Measurements from ENCODE around the gene APH1B. TPM values are rescaled to one million over a fixed set of nuclear protein-coding genes. Genes with fewer than 3 reads are reported as not detected.

Gene APH1B
- total RNA-seq, 2 donors from 2014 or later, result 4.8 to 6.9 TPM

- DNase-seq (ENCODE audit: low spot score), result no peak
- Histone ChIP-seq H3K4me1 (no peaks in the 10 kb centered on the region), H3K9me3 (no peaks in the 10 kb centered on the region), H3K36me3 (peaks cover 13% of the 10 kb centered on the region), H3K27ac (no peak overlapping the region), H3K4me3 (no peak overlapping the region), H3K27me3 (no peaks in the 10 kb centered on the region)
- TF ChIP-seq CTCF (IDR thresholded peaks at IDR 0.05), result no peak
Measured at GRCh38 chr15:63308947-63309346, 31.5 kb downstream of the APH1B start.

GRCh38 chr15:63310646-63311045, 33.2 kb downstream of the APH1B start:
- Histone ChIP-seq H3K4me3 (no peak overlapping the region), H3K36me3 (peaks cover 6% of the 10 kb centered on the region), H3K27ac (no peak overlapping the region), H3K27me3 (no peaks in the 10 kb centered on the region), H3K9me3 (no peaks in the 10 kb centered on the region), H3K4me1 (no peaks in the 10 kb centered on the region)
- no peak for DNase-seq (ENCODE audit: low spot score)
- TF ChIP-seq CTCF (IDR thresholded peaks at IDR 0.05), result no peak

- no peaks in the 10 kb centered on the region for H3K4me1 ChIP-seq
- H3K4me3 ChIP-seq, result no peak overlapping the region
- H3K9me3 ChIP-seq, result no peaks in the 10 kb centered on the region
- no peak overlapping the region for H3K27ac ChIP-seq
- H3K36me3 ChIP-seq, result no peaks in the 10 kb centered on the region
- H3K27me3 ChIP-seq, result no peaks in the 10 kb centered on the region
- DNase-seq (ENCODE audit: low spot score), result no peak
- no peak for TF ChIP-seq CTCF (IDR thresholded peaks at IDR 0.05)
Measured at GRCh38 chr15:63312286-63312685, 34.9 kb downstream of the APH1B start.

- DNase-seq (ENCODE audit: low spot score), result no peak
Measured at GRCh38 chr15:63313825-63314224, 36.4 kb downstream of the APH1B start.

GRCh38 chr15:63314409-63314808, 37.0 kb downstream of the APH1B start:
- Histone ChIP-seq H3K27ac (no peak overlapping the region), H3K4me3 (no peak overlapping the region), H3K27me3 (no peaks in the 10 kb centered on the region), H3K36me3 (no peaks in the 10 kb centered on the region), H3K9me3 (no peaks in the 10 kb centered on the region), H3K4me1 (no peaks in the 10 kb centered on the region)
- no peak for DNase-seq (ENCODE audit: low spot score)
- no peak for TF ChIP-seq CTCF (IDR thresholded peaks at IDR 0.05)

More at GRCh38 chr15:63313825-63314224, 36.4 kb downstream of the APH1B start:
- no peak for TF ChIP-seq CTCF (IDR thresholded peaks at IDR 0.05)
- H3K4me1 ChIP-seq, result no peaks in the 10 kb centered on the region
- H3K27me3 ChIP-seq, result no peaks in the 10 kb centered on the region
- H3K36me3 ChIP-seq, result no peaks in the 10 kb centered on the region
- H3K27ac ChIP-seq, result no peak overlapping the region
- H3K4me3 ChIP-seq, result no peak overlapping the region
- H3K9me3 ChIP-seq, result no peaks in the 10 kb centered on the region

GRCh38 chr15:63318344-63318743, 40.9 kb downstream of the APH1B start:
- TF ChIP-seq CTCF (IDR thresholded peaks at IDR 0.05), result no peak
- no peak overlapping the region for H3K4me3 ChIP-seq
- no peaks in the 10 kb centered on the region for H3K36me3 ChIP-seq
- no peak for DNase-seq (ENCODE audit: low spot score)
- H3K9me3 ChIP-seq, result no peaks in the 10 kb centered on the region
- H3K27ac ChIP-seq, result no peak overlapping the region
- H3K4me1 ChIP-seq, result no peaks in the 10 kb centered on the region
- H3K27me3 ChIP-seq, result no peaks in the 10 kb centered on the region

Data from right atrium auricular region (tissue), 2 donors.